Naive thymus-derived CD4-positive, alpha-beta T cell (primary cell): ENCODE data around the gene FRMD4A. TPM values are rescaled to one million over a fixed set of nuclear protein-coding genes. Genes with fewer than 3 reads are reported as not detected.
"Not testable (repeated sequence)": the region's sequence is repeated elsewhere in the genome, so short reads cannot be mapped to it uniquely, and the experiment has no call there.

Source experiments
- ATAC-seq: fragments of 150-1000 bp; cut with Tn5 transposase; 2 replicates; pipeline ENCODE4 v1.10.0; 2021; ENCODE audit warnings: mild to moderate bottlenecking, moderate library complexity
- CTCF ChIA-PET: fragments of 350-600 bp; sonication (Branson Sonifier 250); formaldehyde crosslinking; loops from one replicate; lab custom pipeline; 2021; ENCODE audit warnings: antibody characterized with exemption; lab: Charles Lee
- POLR2A ChIA-PET: fragments of 350-600 bp; sonication (Branson Sonifier 250); formaldehyde crosslinking; loops from one replicate; lab custom pipeline; 2021; ENCODE audit warnings: antibody characterized with exemption, inconsistent platforms; lab: Charles Lee
- DNase-seq, 9 donors: peaks; one replicate each; pipeline versions ENCODE4 v3.0.0 to v3.0.0-alpha.2; 2020 to 2022; ENCODE audit warnings: mixed read lengths in 1 of 9
- H3K27ac ChIP-seq: one replicate; pipeline ENCODE4 v1.7.0; 2013; ENCODE audit warnings: mild to moderate bottlenecking, low read depth, low read length, moderate library complexity
- H3K27me3 ChIP-seq, 2 donors: one replicate each; pipeline ENCODE4 v1.7.0; 2013; ENCODE audit warnings: low read length in 2 of 2, mild to moderate bottlenecking in 2 of 2, moderate library complexity in 2 of 2; ENCODE audit not compliant: control insufficient read depth in 2 of 2, insufficient read depth in 2 of 2
- H3K36me3 ChIP-seq, 3 experiments: 1 replicate in 2 of 3; 2 replicates in 1 of 3; pipeline ENCODE4 v1.7.0; 2013; ENCODE audit warnings: low read length in 3 of 3, mild to moderate bottlenecking in 3 of 3, moderate library complexity in 1 of 3; ENCODE audit not compliant: insufficient read depth in 3 of 3, control insufficient read depth in 2 of 3
- H3K4me1 ChIP-seq, 2 donors: one replicate each; pipeline ENCODE4 v1.7.0; 2013; ENCODE audit warnings: low read length in 2 of 2, mild to moderate bottlenecking in 2 of 2, moderate library complexity in 1 of 2; ENCODE audit not compliant: control insufficient read depth in 2 of 2, insufficient read depth in 2 of 2
- H3K4me3 ChIP-seq: 2 replicates; pipeline ENCODE4 v1.7.0; 2013; ENCODE audit warnings: mild to moderate bottlenecking, low read length
- H3K9me3 ChIP-seq, 3 experiments: 1 replicate in 2 of 3; 2 replicates in 1 of 3; pipeline ENCODE4 v1.7.0; 2013; ENCODE audit warnings: low read length in 3 of 3; ENCODE audit not compliant: control insufficient read depth in 2 of 3
- H3K27ac Mint-ChIP-seq, 9 donors: one replicate each; pipeline ENCODE4 v1.8.0; 2020 to 2022; ENCODE audit warnings: mixed read lengths in 9 of 9, mild to moderate bottlenecking in 8 of 9, moderate library complexity in 5 of 9, inconsistent platforms in 2 of 9
- H3K27me3 Mint-ChIP-seq, 5 donors: one replicate each; pipeline ENCODE4 v1.8.0; 2021 to 2022; ENCODE audit warnings: mixed read lengths in 5 of 5, mild to moderate bottlenecking in 1 of 5
- H3K36me3 Mint-ChIP-seq, 5 donors: one replicate each; pipeline ENCODE4 v1.8.0; 2020 to 2022; ENCODE audit warnings: mixed read lengths in 5 of 5, mild to moderate bottlenecking in 3 of 5, inconsistent platforms in 1 of 5
- H3K4me1 Mint-ChIP-seq, 7 donors: one replicate each; pipeline ENCODE4 v1.8.0; 2020 to 2022; ENCODE audit warnings: mixed read lengths in 7 of 7, mild to moderate bottlenecking in 3 of 7, inconsistent platforms in 1 of 7
- H3K4me3 Mint-ChIP-seq, 10 donors: one replicate each; pipeline ENCODE4 v1.8.0; 2020 to 2022; ENCODE audit warnings: mild to moderate bottlenecking in 10 of 10, mixed read lengths in 10 of 10, moderate library complexity in 6 of 10, inconsistent platforms in 2 of 10
- H3K9me3 Mint-ChIP-seq, 11 donors: one replicate each; pipeline ENCODE4 v1.8.0; 2020 to 2022; ENCODE audit warnings: mixed read lengths in 11 of 11, mild to moderate bottlenecking in 4 of 11, inconsistent platforms in 1 of 11, moderate library complexity in 1 of 11
- intact Hi-C, 2 donors: fragments of 100-400 bp; cut with micrococcal nuclease; formaldehyde crosslinking; loops; one replicate each; pipeline ENCODE4 v1.15.1; 2023
- polyA plus RNA-seq, 2 donors: library from polyadenylated mRNA; unstranded; fragments of 300-500 nt; fragmentation: Illumina TruSeq; gene quantifications; one replicate each; pipeline ENCODE4 v1.2.3, GENCODE V29; 2021
- total RNA-seq, 6 experiments: library from RNA in 5 of 6; stranded (reverse) in 5 of 6; gene quantifications; 1 replicate in 5 of 6; 2 replicates in 1 of 6; pipeline ENCODE4 v1.2.3 and lab custom pipeline; 2021 to 2026

Gene FRMD4A
- total and polyA plus RNA-seq, 7 experiments from 2014 or later, result 0.10 to 3.1 (median 0.62) TPM

GRCh38 chr10:14052931-14053330 lies 277.8 kb downstream of the FRMD4A start:
- H3K4me1 ChIP-seq, result no peaks in the 10 kb centered on the region
- peaks cover 0 to 49% (median 11%) of the 10 kb centered on the region in 11 donors for H3K9me3 Mint-ChIP-seq
- ATAC-seq (no peak), DNase-seq (no peak)
- CTCF ChIA-PET, result no interaction called here
- no peaks in the 10 kb centered on the region for H3K9me3 ChIP-seq
- intact Hi-C loops, result no loop called here
- H3K27me3 ChIP-seq, result no peaks in the 10 kb centered on the region
- no peaks in the 10 kb centered on the region for H3K36me3 ChIP-seq
- H3K27ac Mint-ChIP-seq, result no peak overlapping the region
- no peaks in the 10 kb centered on the region for H3K4me1 Mint-ChIP-seq
- H3K4me3 ChIP-seq, result no peak overlapping the region
- no peak overlapping the region for H3K27ac ChIP-seq
- peaks cover 0 to 6% (median 3%) of the 10 kb centered on the region in 5 donors for H3K36me3 Mint-ChIP-seq
- POLR2A ChIA-PET, result no interaction called here
- H3K4me3 Mint-ChIP-seq, result no peak overlapping the region
- H3K27me3 Mint-ChIP-seq, result no peaks in the 10 kb centered on the region

DNA sequence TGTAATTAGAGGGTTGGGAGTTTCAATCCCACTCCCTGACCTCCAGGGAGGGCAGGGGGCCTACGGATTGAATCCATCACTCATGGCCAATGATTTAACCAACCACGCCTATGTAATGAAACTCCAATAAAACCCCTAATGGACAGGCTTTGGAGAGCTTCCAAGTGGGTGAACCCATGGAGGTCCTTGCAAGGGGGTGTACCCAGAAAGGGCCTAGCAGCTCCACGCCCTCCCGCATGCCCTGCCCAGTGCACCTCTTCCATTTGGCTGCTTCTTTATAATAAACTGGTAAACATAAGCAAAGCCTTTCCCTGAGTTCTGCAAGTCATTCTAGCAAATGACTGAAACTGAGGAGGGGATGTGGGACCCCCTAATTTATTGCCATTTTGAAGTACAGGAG lies 280.1 kb downstream of the FRMD4A start:
- no peaks in the 10 kb centered on the region for H3K9me3 ChIP-seq
- H3K27me3 ChIP-seq, result no peaks in the 10 kb centered on the region
- CTCF ChIA-PET, result no interaction called here
- intact Hi-C loops, result no loop called here
- Mint-ChIP-seq H3K4me1 (no peaks in the 10 kb centered on the region), H3K36me3 (peaks cover 0 to 6% (median 3%) of the 10 kb centered on the region in 5 donors), H3K27ac (no peak overlapping the region), H3K4me3 (no peak overlapping the region), H3K27me3 (no peaks in the 10 kb centered on the region), H3K9me3 (peaks cover 0 to 39% (median 9%) of the 10 kb centered on the region in 11 donors)
- no peaks in the 10 kb centered on the region for H3K36me3 ChIP-seq
- no peaks in the 10 kb centered on the region for H3K4me1 ChIP-seq
- DNase-seq, result no peak
- POLR2A ChIA-PET, result no interaction called here
- ATAC-seq, result no peak
- H3K4me3 ChIP-seq, result no peak overlapping the region
- no peak overlapping the region for H3K27ac ChIP-seq

GRCh38 chr10:14048930-14049613 lies 281.7 kb downstream of the FRMD4A start:
- ATAC-seq, result no peak
- peaks cover 0 to 6% (median 3%) of the 10 kb centered on the region in 5 donors for H3K36me3 Mint-ChIP-seq
- POLR2A ChIA-PET, result no interaction called here

DNA sequence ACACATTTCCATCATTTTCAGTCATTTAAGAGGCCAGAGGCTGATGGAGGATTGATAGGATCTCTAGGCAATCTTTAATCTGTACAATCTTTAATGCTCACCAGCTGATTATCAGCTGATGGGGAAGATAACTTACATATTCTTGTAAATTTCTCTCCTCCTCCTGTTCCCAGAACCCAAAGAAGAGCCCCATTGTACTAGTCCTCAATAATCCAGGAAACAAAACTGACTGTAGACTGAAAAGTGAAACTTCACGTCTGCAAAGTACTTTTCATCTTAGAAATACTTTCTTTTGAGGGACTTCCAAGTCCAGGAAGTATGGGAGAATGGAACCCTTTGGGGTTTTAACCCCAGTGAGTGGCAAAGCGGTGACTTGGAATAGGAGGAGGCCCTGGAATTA lies 283.3 kb downstream of the FRMD4A start:
- no peak overlapping the region for H3K4me3 Mint-ChIP-seq

More at GRCh38 chr10:14048930-14049613, 281.7 kb downstream of the FRMD4A start:
- Mint-ChIP-seq H3K4me1 (no peaks in the 10 kb centered on the region), H3K4me3 (no peak overlapping the region), H3K9me3 (peaks cover 0 to 24% (median 5%) of the 10 kb centered on the region in 11 donors), H3K27ac (no peak overlapping the region), H3K27me3 (no peaks in the 10 kb centered on the region)
- no peaks in the 10 kb centered on the region for H3K9me3 ChIP-seq
- H3K36me3 ChIP-seq, result no peaks in the 10 kb centered on the region
- CTCF ChIA-PET, result no interaction called here
- H3K27ac ChIP-seq, result no peak overlapping the region
- no peaks in the 10 kb centered on the region for H3K4me1 ChIP-seq
- no peak for DNase-seq
- H3K4me3 ChIP-seq, result no peak overlapping the region
- intact Hi-C loops, result no loop called here
- no peaks in the 10 kb centered on the region for H3K27me3 ChIP-seq

GRCh38 chr10:14042051-14042450 lies 288.7 kb downstream of the FRMD4A start:
- POLR2A ChIA-PET, result not testable (repeated sequence)

More for the DNA sequence above, 283.3 kb downstream of the FRMD4A start:
- H3K27ac ChIP-seq, result no peak overlapping the region
- POLR2A ChIA-PET, result no interaction called here
- Mint-ChIP-seq H3K27me3 (no peaks in the 10 kb centered on the region), H3K9me3 (peaks cover 0 to 23% (median 3%) of the 10 kb centered on the region in 11 donors), H3K27ac (no peak overlapping the region), H3K4me1 (no peaks in the 10 kb centered on the region), H3K36me3 (peaks cover 0 to 6% (median 3%) of the 10 kb centered on the region in 5 donors)
- H3K4me3 ChIP-seq, result no peak overlapping the region
- CTCF ChIA-PET, result no interaction called here
- no peaks in the 10 kb centered on the region for H3K27me3 ChIP-seq
- ATAC-seq (no peak), DNase-seq (no peak)
- intact Hi-C loops, result no loop called here
- H3K36me3 ChIP-seq, result no peaks in the 10 kb centered on the region
- no peaks in the 10 kb centered on the region for H3K4me1 ChIP-seq
- H3K9me3 ChIP-seq, result no peaks in the 10 kb centered on the region

DNA sequence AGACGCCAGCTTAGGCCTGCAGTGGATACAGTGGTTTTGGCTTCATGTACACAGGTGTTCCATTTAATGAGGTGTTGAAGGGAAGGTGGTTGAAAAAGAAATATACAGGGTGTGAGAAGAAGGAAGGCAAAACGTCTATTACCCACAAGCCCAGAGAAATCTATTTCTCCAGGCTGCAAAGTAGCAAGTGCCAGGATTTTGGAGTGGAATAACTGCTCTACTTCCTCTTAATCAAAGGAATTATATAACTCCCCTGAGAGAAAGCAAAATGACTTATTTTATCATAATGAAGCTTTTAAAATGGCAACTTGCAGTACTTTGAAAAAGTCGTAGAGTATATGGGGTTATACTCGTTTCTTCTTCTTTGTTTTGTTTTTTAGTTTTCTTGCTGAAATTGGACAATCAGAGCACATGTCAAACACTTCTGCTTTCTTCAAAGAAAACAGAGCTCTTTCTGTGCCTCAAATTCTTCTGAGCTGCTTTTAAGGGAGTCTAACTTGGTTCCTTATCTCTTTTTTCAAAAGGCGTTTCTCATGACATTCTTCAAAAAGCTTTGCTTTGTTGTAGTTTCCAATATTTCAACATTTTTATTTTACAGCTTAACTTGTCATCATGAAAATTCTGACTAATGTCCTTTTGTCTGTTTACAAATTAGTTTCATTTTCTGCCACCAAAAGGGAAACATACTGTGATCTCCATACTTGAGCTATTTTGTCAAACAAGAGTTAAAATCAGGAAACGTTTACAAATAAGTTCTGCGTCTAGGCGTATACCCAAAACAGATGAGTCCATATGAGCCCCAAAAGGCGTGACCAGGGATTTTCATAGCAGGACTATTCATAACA lies 289.7 kb downstream of the FRMD4A start:
- DNase-seq (no peak), ATAC-seq (no peak)
- peaks cover 0 to 4% (median 0%) of the 10 kb centered on the region in 5 donors for H3K36me3 Mint-ChIP-seq
- peaks cover 0 to 4% (median 0%) of the 10 kb centered on the region in 5 donors for H3K27me3 Mint-ChIP-seq
- H3K9me3 Mint-ChIP-seq, result peaks cover 0 to 18% (median 3%) of the 10 kb centered on the region in 11 donors
- Histone ChIP-seq H3K9me3 (no peaks in the 10 kb centered on the region), H3K27me3 (no peaks in the 10 kb centered on the region), H3K36me3 (no peaks in the 10 kb centered on the region), H3K4me1 (no peaks in the 10 kb centered on the region), H3K27ac (no peak overlapping the region), H3K4me3 (no peak overlapping the region)
- peak overlapping the region in 1 of 10 donors; percentile 8 for H3K4me3 Mint-ChIP-seq
- CTCF ChIA-PET, result interaction anchor here (1.1 kb wide), 1 partner anchor 21 kb away, joined by 3 read pairs; no protein-coding TSS in a partner anchor
- intact Hi-C loops, result no loop called here
- H3K27ac Mint-ChIP-seq, result peak overlapping the region in 1 of 9 donors; percentile 37
- POLR2A ChIA-PET, result interaction anchor here (0.5 kb wide), 1 partner anchor 14 kb away, joined by 3 read pairs; no protein-coding TSS in a partner anchor
- H3K4me1 Mint-ChIP-seq, result peaks cover 4 to 13% (median 11%) of the 10 kb centered on the region in 7 donors

More at GRCh38 chr10:14042051-14042450, 288.7 kb downstream of the FRMD4A start:
- H3K4me1 ChIP-seq, H3K36me3 ChIP-seq, CTCF ChIA-PET, H3K9me3 ChIP-seq, H3K4me3 ChIP-seq, H3K27me3 ChIP-seq, H3K27ac ChIP-seq, intact Hi-C loops, DNase-seq, ATAC-seq, H3K36me3 Mint-ChIP-seq, H3K4me3 Mint-ChIP-seq, H3K27me3 Mint-ChIP-seq: not testable (repeated sequence)
- Mint-ChIP-seq H3K9me3 (peaks cover 0 to 18% (median 3%) of the 10 kb centered on the region in 11 donors), H3K4me1 (peaks cover 4 to 13% (median 11%) of the 10 kb centered on the region in 7 donors), H3K27ac (peak overlapping the region in 1 of 9 donors; percentile 16)
